ENCODE results near the gene ATRN. TPM values are rescaled to one million over a fixed set of nuclear protein-coding genes. Genes with fewer than 3 reads are reported as not detected.
"Not testable (repeated sequence)": the region's sequence is repeated elsewhere in the genome, so short reads cannot be mapped to it uniquely, and the experiment has no call there.

ATRN gene
- total RNA-seq = 26.3 TPM

DNA sequence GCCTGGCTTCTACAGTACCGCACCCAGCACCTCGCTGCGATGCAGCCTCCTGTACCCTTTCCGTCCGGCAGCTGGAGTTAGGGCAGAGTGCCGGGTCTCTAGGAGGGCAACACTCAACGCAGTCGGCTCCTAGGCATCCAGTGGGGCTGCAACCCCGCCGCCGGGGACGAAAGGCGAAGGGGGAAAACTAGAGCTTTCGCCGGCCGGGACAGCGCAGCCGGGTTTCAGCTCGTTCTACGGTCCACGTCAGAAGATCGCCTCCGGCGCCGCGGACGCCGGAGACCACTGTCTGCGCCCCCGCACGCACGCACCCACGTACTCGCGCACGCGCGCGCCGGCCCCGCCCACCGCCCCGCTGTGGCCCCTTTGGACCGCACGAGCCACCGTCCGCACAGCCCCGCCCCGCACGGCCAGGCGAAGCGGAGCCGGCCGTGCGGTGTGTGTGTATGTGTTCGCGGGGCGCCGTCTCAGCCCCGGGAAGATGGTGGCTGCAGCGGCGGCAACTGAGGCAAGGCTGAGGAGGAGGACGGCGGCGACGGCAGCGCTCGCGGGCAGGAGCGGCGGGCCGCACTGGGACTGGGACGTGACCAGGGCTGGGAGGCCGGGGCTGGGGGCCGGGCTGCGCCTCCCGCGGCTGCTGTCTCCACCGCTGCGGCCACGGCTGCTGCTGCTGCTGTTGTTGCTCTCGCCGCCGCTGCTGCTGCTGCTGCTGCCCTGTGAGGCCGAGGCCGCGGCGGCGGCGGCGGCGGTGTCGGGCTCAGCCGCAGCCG is at the start of gene ATRN:
ATRN (plus strand) TSS at position 392 of the 770 bp plus-strand sequence; CDS start at position 482, 90 bp downstream.
- peak; percentile 71 for DNase-seq

GRCh38 chr20:3421985-3422384 is 48.8 kb upstream of the ATRN start:
- no peak for DNase-seq

DNA sequence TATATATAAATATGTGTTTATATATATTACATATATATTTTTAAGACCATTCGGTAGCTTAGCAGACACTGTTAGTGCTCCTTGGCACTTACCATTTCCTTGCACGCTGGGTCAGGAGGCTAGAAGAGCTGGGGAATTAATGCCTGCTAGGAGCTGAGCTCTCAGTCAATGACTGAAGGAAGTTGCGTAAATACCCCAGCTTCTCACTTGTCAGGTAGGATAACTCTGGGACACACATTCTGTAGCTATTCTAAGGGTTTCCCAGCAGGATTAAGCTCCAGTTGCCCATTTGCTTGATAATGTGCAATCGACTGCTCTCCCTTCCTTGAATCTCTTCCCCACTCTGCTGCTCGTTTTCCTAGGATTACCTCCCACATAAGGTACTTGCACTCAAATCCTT is 47.7 kb upstream of the ATRN start:
- no peak for DNase-seq

GRCh38 chr20:3426766-3427165 is 44.1 kb upstream of the ATRN start:
- DNase-seq = not testable (repeated sequence)

- no peak for DNase-seq
Measured at GRCh38 chr20:3430376-3431069, 40.3 kb upstream of the ATRN start.

DNA sequence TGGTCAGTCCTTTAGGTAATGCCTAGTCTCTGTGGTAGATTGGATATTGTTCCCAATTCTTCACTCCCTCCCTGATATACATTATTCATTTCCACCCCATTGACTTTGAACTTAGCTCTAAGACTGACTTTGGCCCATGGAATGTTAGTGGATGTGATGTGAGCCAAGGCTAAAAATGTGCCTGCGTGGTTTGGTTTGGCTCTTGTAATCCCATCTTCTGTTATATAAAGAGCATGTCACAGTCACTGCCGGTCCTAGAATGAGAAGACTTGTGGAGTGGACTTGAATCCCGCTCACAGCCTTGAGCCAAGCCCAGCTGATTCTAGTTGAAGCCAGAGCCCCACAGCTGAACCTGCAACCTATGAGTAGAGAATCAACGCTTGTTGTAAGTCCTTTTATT is 39.7 kb upstream of the ATRN start:
- no peak for DNase-seq

- no peak for DNase-seq
Measured at GRCh38 chr20:3432844-3433243, 38.0 kb upstream of the ATRN start.

- DNase-seq = no peak
Measured at GRCh38 chr20:3433744-3434143, 37.1 kb upstream of the ATRN start.

GRCh38 chr20:3434232-3434631 is 36.6 kb upstream of the ATRN start:
- DNase-seq = no peak

DNA sequence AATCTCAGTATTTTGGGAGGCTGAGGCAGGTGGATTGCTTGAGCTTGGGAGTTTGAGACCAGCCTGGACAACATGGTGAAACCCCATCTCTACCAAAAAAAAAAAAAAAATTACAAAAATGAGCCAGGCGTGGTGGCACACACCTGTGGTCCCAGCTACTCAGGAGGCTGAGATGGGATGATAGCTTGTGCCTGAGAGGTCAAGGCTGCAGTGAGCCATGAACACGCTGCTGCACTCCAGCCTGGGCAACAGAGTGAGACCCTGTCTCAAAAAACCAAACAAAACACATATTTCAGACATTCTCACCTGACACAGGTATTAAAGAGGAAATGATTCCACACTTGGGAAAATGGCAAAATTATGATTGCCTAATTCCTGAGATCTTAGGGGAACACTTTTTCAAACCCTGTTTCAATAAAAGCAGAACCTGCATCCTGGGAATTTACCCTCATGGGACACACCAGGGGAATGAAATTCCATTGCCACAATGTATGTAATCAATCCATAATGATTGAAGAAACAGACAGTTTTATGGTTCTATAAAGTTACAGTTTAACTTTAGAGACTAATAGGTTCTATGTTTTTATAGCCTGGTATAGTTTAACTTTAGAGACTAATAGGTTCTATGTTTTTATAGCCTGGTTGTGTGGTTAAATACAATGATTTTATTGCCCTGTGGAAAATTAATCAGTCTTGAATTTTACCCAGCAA is 33.8 kb upstream of the ATRN start:
- no peak for DNase-seq

GRCh38 chr20:3446779-3447178 is 24.0 kb upstream of the ATRN start:
- no peak for DNase-seq

GRCh38 chr20:3447321-3447720 is 23.5 kb upstream of the ATRN start:
- DNase-seq = no peak

GRCh38 chr20:3449319-3449718 is 21.5 kb upstream of the ATRN start:
- DNase-seq = no peak

DNA sequence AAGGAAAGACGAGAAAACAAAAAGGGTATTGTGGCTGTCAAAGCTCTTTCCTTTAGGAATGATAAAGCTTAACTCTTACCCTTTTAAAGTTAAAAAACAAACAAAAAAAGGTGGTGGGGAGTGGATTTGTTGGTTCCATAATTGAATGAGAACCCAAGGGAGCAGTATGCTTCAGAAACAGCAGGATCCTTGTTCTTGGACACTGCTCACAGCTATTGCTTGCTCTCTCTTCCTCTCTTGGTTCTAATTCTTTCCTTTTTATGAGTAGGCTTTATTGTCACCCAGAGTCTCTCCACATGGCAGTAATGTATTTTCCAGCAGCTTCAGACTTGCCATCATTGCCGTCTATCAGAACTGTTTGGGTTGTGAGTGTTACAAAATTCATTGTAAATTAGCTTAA is 18.7 kb upstream of the ATRN start:
- no peak for DNase-seq

- DNase-seq = no peak
Measured at GRCh38 chr20:3452690-3453089, 18.1 kb upstream of the ATRN start.

DNA sequence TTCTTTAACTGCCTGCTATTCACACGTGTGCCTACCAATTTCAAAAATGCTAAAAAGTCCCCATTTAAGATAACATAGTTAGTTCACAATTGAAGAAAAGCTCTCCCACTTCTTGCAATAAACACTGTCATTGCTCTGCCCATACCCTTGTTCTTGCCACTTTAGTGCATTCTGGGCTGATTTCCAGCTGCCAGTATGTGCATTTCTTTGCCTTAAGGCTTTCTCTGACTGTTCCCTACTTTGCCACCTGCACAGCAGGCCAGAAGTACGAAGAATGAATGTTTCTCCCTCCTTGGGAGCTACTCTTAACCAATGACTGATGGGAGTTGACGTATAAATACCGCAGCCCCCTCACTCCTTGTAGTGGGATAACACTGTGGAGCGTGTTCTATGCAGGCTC is 16.0 kb upstream of the ATRN start:
- no peak for DNase-seq

- no peak for DNase-seq
Measured at GRCh38 chr20:3456648-3457047, 14.2 kb upstream of the ATRN start.

DNA sequence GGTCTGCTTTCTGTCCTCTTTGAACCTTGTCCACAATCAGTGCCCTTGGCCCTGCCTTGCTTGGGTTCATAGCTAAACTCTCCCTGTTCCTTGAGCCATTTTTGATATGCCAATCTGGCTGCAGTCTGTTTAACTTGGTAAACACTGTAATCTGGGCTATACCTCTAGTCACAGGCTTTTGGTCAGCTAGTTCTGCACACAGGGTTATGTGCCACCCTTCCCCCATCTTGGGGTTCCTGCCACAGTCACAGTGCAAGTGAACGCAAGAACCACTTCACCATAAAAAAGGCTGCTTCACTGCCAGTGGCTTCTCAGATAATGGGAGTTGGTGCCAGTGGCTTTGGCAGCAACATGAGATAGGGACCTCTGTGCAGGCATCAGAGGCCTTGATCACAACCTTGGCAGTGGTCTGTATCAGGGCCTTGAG is 10.9 kb upstream of the ATRN start:
- no peak for DNase-seq

- DNase-seq = peak; percentile 77
Measured at GRCh38 chr20:3461211-3461771, 9.5 kb upstream of the ATRN start.

DNA sequence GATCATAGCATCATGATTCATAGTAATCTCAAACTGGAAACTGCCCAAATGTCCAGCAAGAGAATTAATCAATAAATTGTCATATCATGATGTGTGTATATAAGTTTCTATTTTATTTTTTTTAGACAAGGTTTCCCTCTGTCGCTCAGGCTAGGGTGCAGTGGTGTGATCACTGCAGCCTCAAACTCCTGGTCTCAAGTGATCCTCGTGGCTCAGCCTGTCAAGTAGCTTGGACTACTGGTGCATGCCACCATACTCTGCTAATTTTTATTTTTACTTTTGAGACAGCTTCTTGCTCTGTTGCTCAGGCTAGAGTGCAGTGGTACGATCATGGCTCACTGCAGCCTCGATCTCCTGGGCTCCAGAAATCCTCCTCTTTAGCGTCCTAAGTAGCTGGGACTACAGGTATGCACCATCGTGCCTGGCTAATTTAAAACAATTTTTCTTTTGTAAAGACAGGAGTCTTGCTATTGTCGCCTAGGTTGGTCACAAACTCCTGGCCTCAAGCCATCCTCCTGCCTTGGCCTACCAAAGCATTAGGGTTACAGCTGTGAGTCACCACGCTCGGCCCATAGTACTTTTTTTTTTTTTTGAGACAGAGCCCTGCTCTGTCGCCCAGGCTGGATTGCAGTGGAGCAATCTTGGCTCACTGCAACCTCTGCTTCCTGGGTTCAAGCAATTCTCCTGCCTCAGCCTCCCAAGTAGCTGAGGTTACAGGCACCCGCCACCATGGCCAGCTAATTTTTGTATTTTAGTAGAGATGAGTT is 8.7 kb upstream of the ATRN start:
- no peak for DNase-seq

DNA sequence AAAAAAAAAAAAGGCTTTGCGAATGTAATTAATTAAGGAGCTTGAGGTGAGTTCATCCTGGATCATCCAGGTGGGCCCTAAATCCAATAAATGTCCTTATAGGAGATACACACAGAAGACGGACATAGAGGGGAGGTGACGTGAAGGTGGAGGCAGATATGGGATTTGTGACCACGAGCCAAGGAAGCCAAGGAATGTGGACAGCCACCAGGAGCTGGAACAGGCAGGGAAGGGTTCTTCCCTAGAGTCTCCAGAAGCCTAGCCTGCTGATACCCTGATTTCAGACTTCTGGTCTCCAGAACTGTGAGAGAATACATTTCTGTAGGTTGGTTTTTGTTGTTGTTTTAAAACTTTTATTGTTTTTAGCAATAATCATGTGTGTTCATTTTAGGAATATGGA is 6.7 kb upstream of the ATRN start:
- DNase-seq = no peak

DNA sequence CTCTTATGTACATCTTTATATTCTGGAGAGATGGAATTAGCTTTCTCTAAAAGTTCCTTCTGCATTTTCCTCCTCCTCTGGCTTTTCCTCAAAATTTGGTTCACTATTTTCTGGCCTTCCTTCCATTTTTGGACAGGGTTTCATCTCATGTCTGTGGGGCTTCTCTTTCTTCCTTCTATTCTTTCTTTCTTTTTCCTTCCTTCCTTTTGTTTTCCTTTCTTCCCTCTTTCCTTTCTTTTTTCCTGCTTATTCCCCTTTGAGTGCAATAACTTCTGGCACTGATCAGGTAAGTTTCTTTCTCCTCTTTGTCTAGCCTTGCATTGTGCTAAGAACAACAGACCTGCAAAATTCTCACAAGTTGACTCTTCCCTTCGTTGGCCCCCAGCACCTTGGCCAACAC is 5.5 kb upstream of the ATRN start:
- no peak for DNase-seq

Data from skin of body (tissue), 2 donors.